HG02571 (cell line): ENCODE measurements around the gene YTHDC1.
A peak's percentile ranks its signal among the peaks of the same experiment; 100 is the strongest.

Experiments used
- ATAC-seq: cut with Tn5 transposase; IDR thresholded peaks from one replicate; pipeline ENCODE4 v1.9.1; 2021; ENCODE audit warnings: mild to moderate bottlenecking, moderate library complexity; ENCODE audit not compliant: unreplicated experiment

The YTHDC1 gene

DNA sequence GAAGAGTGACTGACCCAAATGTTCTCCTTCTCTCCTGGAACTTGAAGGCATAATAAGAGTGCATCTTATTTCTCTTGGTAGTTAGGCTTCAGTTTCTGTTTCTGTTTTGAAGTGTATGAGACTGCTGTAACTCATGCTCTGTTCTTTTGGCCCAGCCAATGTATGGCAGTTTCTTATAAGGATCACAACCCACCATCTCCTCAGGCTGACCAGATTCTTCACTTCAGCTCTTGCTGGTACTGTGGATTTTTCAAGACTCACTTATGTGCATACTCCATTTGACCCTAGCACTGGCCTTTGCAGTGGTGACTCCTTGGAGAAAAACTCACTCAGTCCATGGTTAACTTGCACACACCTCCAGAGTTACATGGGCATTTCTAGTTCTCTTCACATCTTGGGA lies 9.6 kb upstream of the YTHDC1 start:
- ATAC-seq: peak; percentile 90

DNA sequence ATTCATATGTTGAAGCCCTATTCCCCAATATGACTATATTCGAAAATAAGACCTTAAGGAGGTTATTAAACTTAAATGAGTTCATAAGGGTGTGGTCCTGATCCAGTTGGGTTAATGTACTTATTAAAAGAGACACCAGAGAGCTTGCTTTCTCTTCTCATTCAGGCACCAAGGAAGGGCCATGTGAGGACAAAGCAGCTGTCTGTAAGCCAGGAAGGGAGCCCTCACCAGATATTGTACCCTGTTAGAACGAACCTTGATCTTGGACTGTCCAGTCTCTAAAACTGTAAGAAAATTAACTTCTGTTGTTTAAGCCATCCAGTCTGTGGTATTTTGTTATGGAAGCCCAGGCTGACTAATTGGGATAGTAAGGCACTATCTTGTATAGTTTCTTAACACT lies 9.1 kb upstream of the YTHDC1 start:
- no peak for ATAC-seq

DNA sequence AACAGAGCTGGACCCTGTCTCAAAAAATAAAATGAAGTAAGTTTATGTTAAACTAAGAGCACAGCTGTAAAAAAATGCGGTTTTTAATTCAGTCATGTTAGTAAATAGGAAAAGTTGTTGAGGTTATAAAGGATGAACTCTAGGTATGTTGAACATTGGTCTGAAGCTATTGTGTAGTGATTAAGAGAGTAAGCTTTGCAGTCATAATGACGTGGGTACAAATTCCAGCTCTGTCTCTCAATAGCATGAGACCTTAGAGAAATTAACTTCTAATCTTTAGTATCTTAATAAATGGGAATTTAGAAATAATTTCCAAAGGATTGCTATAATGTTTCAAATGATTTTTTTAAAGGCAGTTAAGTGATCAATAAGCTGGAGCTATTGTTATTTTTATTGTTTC lies 2.9 kb upstream of the YTHDC1 start:
- no peak for ATAC-seq

DNA sequence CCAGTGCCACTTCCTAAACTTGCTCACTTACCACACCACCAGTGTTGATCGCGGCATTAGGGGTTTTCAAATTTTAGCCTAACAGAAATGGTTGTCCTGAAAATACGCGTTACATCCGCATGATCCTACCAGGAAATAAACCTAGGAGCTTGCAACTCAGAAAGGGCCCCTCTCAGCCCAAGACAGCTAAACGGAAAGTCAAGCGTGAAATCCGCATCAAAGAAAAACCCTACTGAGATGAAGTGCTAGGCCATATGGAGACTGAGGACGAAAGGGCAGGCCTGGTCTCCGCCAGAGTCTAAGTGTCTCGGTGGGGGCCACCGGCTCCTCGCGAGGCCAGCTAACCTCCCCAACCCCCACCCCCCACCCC lies 626 bp downstream of the YTHDC1 start:
- peak; percentile 5 for ATAC-seq

DNA sequence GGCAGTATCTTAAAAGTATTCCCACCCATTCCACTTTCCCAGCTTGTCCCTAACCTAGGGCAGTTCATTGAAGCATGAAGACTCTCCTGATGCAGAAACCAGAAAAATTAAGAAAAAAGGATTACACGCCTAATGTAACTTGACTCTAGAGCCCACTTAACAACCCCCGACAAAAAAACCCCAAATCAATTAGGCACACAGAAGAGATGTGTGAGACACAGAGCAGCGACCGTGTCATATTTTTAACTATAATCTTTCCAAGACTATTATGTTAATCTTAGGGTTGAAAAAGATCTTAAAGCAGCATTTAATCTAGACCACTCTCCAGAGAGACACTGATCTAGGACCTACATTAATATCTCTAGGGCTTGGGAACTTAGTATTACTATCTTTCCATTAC lies 1.3 kb downstream of the YTHDC1 start:
- ATAC-seq: no peak

DNA sequence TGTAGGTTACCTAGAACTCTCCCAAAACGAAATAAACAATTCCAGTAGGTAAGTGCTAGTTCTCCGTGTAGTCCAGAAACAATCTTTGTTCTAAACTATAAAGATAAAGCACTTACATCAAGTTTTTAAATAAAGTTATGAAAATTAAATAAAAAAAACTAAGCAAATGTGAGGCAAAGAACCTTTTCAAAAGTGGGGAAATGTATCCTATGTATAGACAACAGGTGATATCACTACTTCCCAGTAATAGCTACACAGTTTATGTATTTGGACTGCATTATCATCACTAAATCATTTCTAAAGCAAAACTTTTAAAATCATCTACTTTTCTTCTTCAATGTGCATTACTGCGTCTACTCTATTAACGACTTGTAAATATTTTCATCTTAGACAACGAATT lies 2.0 kb downstream of the YTHDC1 start:
- no peak for ATAC-seq

DNA sequence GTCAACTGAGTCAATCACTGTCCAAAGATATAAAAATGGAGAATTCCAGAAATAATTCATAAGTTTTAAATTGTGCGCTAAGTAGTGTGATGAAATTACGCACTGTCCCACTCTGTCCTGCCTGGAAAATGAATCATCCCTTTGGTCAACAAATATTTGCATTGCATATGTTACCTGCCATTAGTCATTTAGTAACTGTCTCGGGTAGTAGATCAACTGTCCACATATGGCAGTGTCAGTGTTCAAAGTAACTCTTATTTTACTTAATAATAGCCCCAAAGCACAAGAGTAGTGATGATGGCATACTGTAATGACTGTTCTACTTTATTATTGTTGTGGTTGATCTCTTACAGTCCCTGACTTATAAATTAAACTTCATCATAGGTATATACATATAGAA lies 3.4 kb downstream of the YTHDC1 start:
- ATAC-seq: no peak

DNA sequence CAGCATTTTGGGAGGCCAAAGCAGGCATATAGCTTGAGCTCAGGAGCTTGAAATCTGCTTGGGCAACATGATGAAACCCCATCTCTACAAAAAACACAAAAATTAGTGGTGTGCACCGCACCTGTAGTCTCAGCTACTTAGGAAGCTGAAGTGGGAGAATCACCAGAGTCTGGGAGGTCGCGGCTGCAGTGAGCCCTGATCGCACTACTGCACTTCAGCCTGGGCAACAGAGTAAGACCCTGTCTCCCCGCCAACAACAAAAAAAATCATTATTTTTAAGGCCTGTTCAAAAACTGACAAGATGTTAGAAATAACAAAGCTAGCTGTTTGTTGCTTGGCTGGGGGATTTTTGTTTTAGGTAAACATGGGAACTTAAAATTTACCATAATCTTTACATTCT lies 5.1 kb downstream of the YTHDC1 start:
- no peak for ATAC-seq

DNA sequence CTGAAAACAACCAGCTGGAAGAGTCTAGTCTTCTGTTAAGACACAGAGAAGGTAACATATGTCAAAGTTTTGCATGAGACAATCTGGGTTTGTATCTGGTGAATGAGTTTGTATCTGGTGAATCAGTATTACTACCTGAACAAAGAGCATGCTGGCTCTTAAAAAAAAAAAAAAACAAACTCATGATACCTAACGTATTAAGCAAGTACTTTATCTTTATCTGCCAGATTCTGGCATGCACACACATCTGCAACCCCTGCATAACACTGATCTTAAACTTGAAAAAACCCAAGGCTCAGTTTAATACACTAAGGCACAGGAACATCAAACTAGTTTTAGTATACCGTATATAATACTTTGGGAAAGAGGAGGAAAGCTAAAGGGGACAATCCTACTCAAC lies 5.8 kb downstream of the YTHDC1 start:
- ATAC-seq: no peak

DNA sequence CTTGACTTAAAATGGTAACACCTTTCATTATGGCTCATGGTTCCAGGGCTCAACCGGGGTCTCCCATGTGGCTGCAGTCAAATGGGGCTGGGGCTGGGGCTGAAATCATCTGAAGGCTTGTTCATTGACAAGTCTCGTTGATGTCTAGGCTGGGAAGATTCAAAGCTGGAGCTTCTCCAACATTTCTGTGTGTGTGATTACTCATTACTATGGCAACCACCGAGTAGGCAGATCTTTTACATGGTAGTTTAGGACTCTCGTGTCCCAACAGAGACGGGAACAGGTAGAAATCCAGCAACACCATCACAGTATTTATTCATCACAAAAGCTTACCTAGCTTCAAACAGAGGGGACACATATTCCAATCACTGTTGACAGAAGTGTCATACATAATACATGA lies 7.8 kb downstream of the YTHDC1 start:
- no peak for ATAC-seq

DNA sequence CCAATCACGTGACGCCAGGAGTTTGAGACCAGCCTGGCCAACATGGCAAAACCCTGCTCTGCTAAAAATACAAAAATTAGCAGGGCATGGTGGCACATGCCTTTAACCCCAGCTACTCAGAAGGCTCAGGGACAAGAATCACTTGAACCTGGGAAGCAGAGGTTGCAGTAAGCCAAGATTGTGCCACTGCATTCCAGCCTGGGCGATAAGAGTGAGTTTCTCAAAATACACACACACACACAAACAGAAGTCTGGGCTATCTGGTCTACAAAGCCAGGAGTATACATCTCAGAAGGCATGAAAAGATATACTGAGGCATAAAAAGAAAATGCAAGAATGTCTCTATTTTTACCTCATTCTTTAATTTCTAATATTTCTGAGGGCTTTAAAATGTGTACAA lies 11.3 kb downstream of the YTHDC1 start:
- no peak for ATAC-seq

DNA sequence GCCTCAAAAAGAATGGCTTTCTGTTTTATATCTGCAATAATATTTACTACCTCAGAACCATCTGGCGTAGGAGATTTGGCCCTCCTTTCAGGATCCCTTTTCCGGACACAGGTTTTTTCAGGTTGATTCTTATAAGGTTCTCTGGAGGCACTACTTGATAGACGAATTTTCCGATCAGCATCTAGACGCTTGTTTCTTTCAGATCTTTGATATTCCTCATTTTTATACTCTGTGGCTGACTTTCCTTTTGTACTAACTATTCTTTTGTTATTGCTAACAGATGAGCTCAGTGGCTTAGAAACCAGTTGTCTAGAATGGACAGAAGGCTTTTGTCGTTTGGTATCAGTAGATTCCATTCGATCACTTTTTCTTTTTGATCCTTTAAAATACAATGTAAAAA lies 12.4 kb downstream of the YTHDC1 start:
- no peak for ATAC-seq

DNA sequence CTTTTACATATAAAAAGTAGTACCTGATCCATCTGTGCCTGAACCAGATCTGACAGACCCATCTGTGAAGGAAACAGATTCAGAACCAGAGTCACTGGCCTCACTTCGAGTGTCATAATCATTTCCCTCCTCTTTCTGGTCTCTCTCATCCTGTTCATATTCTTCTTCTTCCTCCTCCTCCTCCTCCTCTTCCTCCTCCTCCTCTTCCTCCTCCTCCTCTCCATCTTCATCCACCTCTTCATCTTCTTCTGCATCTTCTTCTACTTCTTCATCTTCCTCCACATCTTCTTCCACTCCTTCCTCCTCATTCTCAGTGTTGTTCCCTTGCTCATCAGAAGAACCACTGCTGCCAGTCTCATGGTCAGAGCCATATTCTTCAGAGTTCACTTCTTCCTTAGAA lies 12.9 kb downstream of the YTHDC1 start:
- no peak for ATAC-seq

DNA sequence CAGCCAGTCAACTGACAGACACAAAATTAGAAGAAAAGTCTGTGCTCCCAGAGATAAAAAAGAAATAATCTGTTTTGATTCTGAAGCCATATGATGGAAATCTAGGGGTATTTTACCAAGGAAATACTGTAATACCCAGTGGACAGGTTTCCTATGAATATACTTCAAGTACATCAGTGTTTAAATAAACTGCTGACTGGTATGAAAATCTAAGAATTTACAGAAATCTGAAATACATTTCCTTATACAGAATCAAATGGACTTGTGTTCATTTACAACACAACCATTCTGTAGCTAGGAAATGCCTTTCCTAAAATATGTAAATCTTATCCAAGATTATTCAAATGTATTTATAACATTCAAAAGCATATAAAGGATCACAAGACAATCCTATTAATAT lies 13.4 kb downstream of the YTHDC1 start:
- ATAC-seq: no peak

DNA sequence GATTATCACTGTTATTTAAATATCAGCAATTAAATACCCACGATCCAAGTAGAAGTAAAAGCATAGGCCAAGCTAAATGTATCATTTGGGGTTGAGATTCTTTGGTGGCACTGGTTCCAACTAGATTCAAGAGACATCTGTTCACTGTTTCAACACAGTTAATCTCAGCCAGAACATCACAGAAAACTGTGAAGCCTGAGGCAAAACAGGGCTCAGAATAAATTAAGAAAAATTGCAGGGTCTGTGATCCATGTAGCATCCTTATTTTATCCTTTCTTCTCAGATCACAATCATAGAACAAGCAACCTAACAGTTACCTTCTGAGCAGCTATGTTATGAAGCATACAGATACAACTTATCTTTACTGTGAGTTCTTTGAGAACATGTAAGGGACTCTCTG lies 23.7 kb downstream of the YTHDC1 start:
- no peak for ATAC-seq

DNA sequence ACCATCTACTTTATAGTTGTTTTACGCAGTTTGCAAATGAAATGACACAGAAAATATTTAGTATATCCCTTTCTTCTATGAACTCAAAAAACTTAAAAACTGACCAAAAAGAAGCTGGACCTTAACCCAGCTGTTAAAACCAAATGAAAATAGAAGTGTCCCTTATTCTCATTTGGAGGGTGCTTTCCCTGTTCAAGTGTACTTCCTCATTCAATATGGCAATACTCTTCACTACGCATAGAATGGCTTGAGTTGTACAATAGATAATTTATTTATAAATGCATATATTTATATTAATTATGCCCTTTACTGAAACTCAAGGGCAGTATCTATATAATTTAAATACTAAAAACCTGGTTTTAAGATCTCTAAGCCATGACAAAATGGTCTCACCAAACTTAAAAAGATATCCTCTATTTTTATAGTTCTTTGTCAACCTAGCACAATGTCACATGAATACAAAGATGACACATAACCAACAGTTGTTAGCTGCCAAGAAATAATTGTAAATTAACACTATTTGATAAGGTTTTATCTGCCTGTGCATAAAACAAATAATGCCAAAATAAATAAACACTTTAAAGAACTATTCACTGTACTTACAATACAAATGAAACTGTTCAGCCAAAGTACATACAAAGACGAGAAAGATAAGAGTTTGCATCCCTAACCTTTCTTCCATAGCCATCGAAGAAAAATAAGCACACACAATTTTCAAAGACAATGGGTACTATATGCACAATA lies 25.2 kb downstream of the YTHDC1 start:
- ATAC-seq: no peak

DNA sequence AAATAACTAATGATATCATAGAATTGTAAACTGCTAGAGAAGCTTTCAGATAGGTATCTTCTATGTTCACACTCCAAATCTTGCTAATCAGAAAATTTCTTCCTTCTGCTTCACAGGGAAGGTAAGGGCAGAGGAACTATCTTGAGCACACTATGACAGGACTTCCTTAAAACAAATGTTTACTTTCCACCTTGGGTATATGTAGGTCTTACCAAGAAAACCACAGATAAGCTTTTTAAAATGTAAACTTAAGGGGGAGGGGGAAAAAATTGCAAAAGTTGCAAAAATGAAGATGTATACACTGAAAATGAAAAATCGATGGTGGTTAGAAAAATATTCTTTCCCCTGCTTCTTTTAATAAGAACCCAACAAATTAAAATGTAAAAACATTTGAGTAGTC lies 30.9 kb downstream of the YTHDC1 start:
- no peak for ATAC-seq

DNA sequence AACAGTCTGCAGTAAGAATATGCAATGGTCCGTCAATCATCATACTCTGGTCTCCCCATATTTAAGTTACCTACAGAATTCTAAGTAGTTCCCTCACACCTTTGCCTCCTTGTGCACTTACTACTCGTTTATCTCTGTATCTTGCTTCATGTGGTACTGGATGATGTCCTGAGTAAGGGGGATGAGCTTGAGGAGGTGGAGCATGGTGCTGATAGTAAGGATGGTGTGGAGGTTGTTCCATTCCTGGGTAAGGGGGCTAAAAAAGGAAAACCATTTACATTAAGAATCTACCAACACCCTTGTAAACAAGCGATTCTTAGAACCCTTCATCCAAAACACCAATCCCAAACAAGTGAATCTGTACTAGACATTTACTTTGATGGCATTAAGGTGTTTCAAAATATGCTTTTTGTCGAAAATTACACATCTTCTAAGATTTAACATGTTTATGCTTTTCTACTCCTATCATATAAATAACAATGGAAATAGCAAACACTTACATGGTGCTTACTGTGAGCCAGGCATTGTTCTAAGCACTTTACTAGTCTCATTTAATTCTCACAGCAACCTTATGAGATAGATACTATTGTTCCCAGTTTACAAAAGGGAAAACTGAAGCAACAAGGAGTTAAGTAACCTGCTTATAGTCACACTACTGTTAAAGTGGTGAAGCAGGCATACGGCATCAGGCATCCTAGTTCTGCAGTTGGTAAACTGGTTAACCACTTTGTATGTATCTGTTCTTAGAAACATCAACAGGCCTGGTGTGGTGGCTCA lies 33.5 kb downstream of the YTHDC1 start:
- no peak for ATAC-seq

DNA sequence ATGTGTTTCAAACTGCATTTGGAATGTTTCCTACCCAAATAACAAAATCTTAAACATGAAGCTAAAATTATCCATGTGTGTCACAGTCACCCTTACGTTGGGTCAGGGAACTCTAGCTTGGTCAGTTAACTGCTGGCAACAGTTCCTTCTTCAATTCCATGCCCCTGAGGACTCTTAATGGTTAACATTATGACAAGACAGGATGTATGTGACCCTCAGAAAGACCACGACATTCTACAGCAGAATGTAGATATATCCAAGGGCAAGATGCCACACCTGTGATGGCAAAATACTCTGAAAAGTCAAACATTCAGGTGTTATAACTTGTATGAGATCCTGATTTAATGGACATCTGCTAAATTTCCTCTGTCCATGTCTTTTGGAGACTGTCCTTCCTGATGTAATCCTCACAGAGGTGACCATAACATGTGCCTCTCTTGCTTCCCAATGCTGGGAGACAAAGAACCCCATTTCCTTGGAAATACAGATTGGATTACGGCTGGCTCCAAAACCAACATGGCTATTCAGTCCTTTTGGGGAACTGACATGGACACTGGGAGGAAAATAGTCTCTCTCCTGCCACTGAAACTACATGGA lies 39.1 kb downstream of the YTHDC1 start:
- no peak for ATAC-seq

DNA sequence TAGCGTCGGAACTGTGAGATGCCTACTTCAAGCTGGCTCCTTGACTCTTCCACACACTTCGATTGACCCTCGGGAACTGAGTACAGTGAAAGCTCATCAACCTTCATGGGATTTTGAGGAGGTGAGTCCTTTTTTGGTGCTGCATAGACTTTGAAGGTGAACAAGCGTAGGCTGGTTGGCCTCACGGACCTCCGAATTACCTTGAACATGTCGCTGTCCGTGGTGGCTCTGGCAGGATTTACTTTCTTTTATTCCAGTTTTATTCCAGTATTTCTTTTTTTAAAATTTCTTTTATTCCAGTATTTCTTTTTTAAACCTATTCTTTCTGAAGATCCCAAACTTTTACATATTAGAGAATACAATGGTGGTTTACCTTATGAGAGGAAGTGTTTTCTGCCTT lies 45.2 kb downstream of the YTHDC1 start:
- ATAC-seq: no peak

DNA sequence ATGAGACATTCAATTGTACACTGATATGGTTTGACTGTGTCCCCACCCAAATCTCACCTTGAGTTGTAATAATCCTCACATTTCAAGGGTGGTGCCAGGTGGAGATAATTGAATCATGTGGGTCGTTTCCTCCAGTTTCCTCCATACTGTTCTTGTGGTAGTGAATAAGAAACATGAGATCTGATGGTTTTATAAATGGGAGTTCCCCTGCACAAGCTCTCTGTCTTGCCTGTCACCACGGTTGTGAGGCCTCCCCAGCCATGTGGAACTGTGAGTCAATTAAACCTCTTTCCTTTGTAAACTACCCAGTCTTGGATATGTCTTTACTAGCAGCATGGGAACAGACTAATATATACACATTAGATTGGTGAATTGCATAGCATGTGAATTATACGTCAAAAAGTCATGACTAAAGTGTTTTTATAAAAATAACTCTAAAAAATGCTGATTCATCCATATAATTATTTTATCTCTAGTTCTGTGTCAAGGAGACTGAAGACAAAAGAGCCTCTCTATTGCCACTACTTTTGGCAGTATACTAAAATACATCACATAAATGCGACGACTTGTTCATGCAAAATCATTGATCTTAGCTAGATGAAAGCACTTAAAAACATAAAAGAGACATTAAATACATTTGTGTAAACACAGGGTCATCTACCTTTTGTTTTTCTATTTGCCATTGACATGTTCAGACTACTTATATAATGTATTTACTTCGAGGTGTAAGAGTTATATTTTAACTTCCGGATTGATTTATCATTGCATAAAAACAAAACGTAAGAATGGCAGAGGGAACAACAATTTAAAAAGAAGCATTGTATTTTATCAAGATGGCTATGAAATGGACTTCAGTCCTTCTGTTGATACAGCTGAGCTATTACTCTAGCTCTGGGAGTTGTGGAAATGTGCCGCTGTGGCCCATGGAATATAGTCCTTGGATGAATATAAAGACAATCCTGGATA lies 50.1 kb downstream of the YTHDC1 start:
- no peak for ATAC-seq
